ENCODE results near the gene EFHD1.

The EFHD1 gene

GRCh38 chr2:232593982-232594381, 39.4 kb upstream of the EFHD1 start:
- Histone ChIP-seq H3K27ac (ENCODE audit: low read length) (no peak overlapping the region), H3K4me1 (ENCODE audit: low read length) (peaks cover 11% of the 10 kb centered on the region), H3K4me2 (ENCODE audit: low read depth, low read length) (no peak overlapping the region), H3K9ac (ENCODE audit: low read length) (no peak overlapping the region), H3K79me2 (ENCODE audit: low read length) (no peaks in the 10 kb centered on the region), H3F3A (ENCODE audit: insufficient read depth, low read length) (no peaks in the 10 kb centered on the region), H2AFZ (ENCODE audit: low read length) (no peak overlapping the region), H3K4me3 (ENCODE audit: low read length) (no peak overlapping the region), H4K20me1 (ENCODE audit: insufficient read depth, low read length) (no peaks in the 10 kb centered on the region), H3K27me3 (replicated peaks; ENCODE audit: insufficient read depth, low read length) (no peaks in the 10 kb centered on the region), H3K9me2 (replicated peaks; ENCODE audit: insufficient read depth, low read length) (no peaks in the 10 kb centered on the region), H3K36me3 (replicated peaks; ENCODE audit: insufficient read depth, low read length) (no peaks in the 10 kb centered on the region), H3K9me3 (replicated peaks; ENCODE audit: insufficient read depth, low read length) (no peaks in the 10 kb centered on the region)
- TF ChIP-seq EZH2phosphoT487 (IDR thresholded peaks at IDR 0.05; ENCODE audit: low read length), result no peak
- TF ChIP-seq, protein P1, sequence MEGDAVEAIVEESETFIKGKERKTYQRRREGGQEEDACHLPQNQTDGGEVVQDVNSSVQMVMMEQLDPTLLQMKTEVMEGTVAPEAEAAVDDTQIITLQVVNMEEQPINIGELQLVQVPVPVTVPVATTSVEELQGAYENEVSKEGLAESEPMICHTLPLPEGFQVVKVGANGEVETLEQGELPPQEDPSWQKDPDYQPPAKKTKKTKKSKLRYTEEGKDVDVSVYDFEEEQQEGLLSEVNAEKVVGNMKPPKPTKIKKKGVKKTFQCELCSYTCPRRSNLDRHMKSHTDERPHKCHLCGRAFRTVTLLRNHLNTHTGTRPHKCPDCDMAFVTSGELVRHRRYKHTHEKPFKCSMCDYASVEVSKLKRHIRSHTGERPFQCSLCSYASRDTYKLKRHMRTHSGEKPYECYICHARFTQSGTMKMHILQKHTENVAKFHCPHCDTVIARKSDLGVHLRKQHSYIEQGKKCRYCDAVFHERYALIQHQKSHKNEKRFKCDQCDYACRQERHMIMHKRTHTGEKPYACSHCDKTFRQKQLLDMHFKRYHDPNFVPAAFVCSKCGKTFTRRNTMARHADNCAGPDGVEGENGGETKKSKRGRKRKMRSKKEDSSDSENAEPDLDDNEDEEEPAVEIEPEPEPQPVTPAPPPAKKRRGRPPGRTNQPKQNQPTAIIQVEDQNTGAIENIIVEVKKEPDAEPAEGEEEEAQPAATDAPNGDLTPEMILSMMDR (IDR thresholded peaks at IDR 0.05; ENCODE audit: low read length), result no peak
- TF ChIP-seq EZH2 (optimal IDR thresholded peaks at IDR 0.05; ENCODE audit: low read depth, low read length), result no peak
- no peak for DNase-seq

- no peaks in the 10 kb centered on the region for H3K79me2 ChIP-seq (ENCODE audit: low read length)
- no peak for DNase-seq
- TF ChIP-seq EZH2 (optimal IDR thresholded peaks at IDR 0.05; ENCODE audit: low read depth, low read length), result no peak
- TF ChIP-seq, protein P1 (IDR thresholded peaks at IDR 0.05; ENCODE audit: low read length), result no peak
- no peak for TF ChIP-seq EZH2phosphoT487 (IDR thresholded peaks at IDR 0.05; ENCODE audit: low read length)
- no peaks in the 10 kb centered on the region for H3K27me3 ChIP-seq (replicated peaks; ENCODE audit: insufficient read depth, low read length)
- H3K4me2 ChIP-seq (ENCODE audit: low read depth, low read length), result no peak overlapping the region
- no peaks in the 10 kb centered on the region for H3K9me3 ChIP-seq (replicated peaks; ENCODE audit: insufficient read depth, low read length)
- H3K4me1 ChIP-seq (ENCODE audit: low read length), result peaks cover 9% of the 10 kb centered on the region
- H3K27ac ChIP-seq (ENCODE audit: low read length), result no peak overlapping the region
- H2AFZ ChIP-seq (ENCODE audit: low read length), result no peak overlapping the region
- no peak overlapping the region for H3K4me3 ChIP-seq (ENCODE audit: low read length)
- H3F3A ChIP-seq (ENCODE audit: insufficient read depth, low read length), result no peaks in the 10 kb centered on the region
- H3K36me3 ChIP-seq (replicated peaks; ENCODE audit: insufficient read depth, low read length), result no peaks in the 10 kb centered on the region
- H3K9me2 ChIP-seq (replicated peaks; ENCODE audit: insufficient read depth, low read length), result no peaks in the 10 kb centered on the region
- no peaks in the 10 kb centered on the region for H4K20me1 ChIP-seq (ENCODE audit: insufficient read depth, low read length)
- H3K9ac ChIP-seq (ENCODE audit: low read length), result no peak overlapping the region
Measured at GRCh38 chr2:232597362-232598079, 35.9 kb upstream of the EFHD1 start.

DNA sequence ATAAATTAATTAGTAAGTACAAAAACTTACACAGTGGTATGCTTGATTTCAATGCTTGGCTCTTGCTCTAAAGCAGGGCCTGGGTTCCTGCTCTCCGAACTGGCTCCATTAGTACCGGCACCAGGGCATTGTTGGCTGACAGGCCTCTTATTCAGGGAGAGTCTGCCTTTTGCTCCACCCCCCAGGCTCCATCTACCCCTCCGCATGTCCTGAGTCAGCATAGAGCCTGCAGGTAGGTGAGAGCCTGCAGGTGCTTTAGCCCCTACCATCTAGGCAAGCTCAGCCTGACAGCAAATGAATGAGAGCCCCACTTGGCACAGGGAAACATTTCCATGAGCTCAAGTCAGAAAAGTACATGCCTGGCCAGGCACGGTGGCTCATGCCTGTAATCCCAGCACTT, 35.1 kb upstream of the EFHD1 start:
- no peaks in the 10 kb centered on the region for H3K79me2 ChIP-seq (ENCODE audit: low read length)
- no peaks in the 10 kb centered on the region for H3K9me2 ChIP-seq (replicated peaks; ENCODE audit: insufficient read depth, low read length)
- H2AFZ ChIP-seq (ENCODE audit: low read length), result no peak overlapping the region
- H3K4me1 ChIP-seq (ENCODE audit: low read length), result peaks cover 1% of the 10 kb centered on the region
- no peaks in the 10 kb centered on the region for H3K9me3 ChIP-seq (replicated peaks; ENCODE audit: insufficient read depth, low read length)
- no peaks in the 10 kb centered on the region for H4K20me1 ChIP-seq (ENCODE audit: insufficient read depth, low read length)
- no peak overlapping the region for H3K9ac ChIP-seq (ENCODE audit: low read length)
- H3K4me2 ChIP-seq (ENCODE audit: low read depth, low read length), result no peak overlapping the region
- H3K27ac ChIP-seq (ENCODE audit: low read length), result no peak overlapping the region
- H3K27me3 ChIP-seq (replicated peaks; ENCODE audit: insufficient read depth, low read length), result no peaks in the 10 kb centered on the region
- TF ChIP-seq EZH2 (optimal IDR thresholded peaks at IDR 0.05; ENCODE audit: low read depth, low read length) (no peak), EZH2phosphoT487 (IDR thresholded peaks at IDR 0.05; ENCODE audit: low read length) (no peak)
- TF ChIP-seq, protein P1 (IDR thresholded peaks at IDR 0.05; ENCODE audit: low read length), result no peak
- no peak overlapping the region for H3K4me3 ChIP-seq (ENCODE audit: low read length)
- H3F3A ChIP-seq (ENCODE audit: insufficient read depth, low read length), result no peaks in the 10 kb centered on the region
- DNase-seq, result no peak
- no peaks in the 10 kb centered on the region for H3K36me3 ChIP-seq (replicated peaks; ENCODE audit: insufficient read depth, low read length)

Data from MM.1S (cell line).